ENCODE data around the gene CEACAM19.
"Not testable (repeated sequence)": the region's sequence is repeated elsewhere in the genome, so short reads cannot be mapped to it uniquely, and the experiment has no call there.

CEACAM19 gene

GRCh38 chr19:44703336-44704078 lies 32.2 kb downstream of the CEACAM19 start:
- no peak for DNase-seq

- DNase-seq: no peak
Measured at GRCh38 chr19:44704982-44705381, 33.7 kb downstream of the CEACAM19 start.

DNA sequence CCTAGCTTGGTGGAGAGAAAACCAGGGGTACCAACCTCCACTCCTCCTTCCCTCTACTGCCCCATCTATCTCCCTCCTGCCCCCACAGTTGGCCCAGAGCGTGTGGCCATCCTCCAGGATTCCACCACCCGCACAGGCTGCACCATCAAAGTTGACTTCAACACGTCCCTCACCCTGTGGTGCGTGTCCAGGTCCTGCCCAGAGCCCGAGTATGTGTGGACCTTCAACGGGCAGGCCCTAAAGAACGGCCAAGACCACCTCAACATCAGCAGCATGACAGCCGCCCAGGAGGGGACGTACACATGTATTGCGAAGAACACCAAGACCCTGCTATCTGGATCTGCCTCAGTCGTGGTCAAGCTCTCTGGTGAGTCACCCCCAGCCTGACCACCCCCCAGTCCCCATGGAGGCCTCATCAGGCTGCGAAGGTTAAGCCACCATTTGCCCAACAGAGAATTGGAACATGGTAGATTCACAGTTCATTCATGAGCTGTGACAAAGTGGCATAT lies 34.3 kb downstream of the CEACAM19 start:
- DNase-seq: no peak

- DNase-seq: no peak
Measured at GRCh38 chr19:44706506-44707236, 35.4 kb downstream of the CEACAM19 start.

DNA sequence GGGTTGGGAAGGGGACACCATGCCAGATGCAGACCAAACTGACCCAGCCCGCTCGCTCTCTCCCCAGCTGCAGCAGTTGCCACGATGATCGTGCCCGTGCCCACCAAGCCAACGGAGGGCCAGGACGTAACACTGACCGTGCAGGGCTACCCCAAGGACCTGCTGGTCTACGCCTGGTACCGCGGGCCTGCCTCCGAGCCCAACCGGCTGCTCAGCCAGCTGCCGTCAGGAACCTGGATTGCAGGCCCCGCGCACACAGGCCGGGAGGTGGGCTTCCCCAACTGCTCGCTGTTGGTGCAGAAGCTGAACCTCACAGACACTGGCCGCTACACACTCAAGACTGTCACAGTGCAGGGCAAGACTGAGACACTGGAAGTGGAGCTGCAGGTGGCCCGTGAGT lies 36.5 kb downstream of the CEACAM19 start:
- no peak for DNase-seq

GRCh38 chr19:44708940-44709339 lies 37.7 kb downstream of the CEACAM19 start:
- no peak for DNase-seq

GRCh38 chr19:44709434-44710266 lies 38.4 kb downstream of the CEACAM19 start:
- DNase-seq: not testable (repeated sequence)

DNA sequence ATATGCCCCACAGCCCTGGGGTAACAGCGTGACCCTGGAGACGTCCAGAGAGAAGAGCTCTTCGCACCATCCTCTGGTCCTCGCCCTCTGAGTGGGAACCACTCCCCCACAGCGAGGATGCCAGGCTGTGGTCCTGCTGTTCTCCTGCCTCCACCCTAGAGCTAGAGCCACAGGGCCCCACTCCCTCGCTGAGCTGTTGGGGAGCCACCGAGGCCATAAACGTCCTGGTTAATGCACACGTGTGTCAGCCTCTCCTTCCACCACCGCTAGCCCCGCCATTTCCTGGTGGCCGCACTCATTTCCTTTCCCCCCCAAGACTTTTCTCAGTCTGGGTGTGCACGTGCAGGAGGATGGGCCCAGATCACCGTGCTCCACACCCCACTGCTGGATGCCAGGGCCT lies 39.2 kb downstream of the CEACAM19 start:
- no peak for DNase-seq

DNA sequence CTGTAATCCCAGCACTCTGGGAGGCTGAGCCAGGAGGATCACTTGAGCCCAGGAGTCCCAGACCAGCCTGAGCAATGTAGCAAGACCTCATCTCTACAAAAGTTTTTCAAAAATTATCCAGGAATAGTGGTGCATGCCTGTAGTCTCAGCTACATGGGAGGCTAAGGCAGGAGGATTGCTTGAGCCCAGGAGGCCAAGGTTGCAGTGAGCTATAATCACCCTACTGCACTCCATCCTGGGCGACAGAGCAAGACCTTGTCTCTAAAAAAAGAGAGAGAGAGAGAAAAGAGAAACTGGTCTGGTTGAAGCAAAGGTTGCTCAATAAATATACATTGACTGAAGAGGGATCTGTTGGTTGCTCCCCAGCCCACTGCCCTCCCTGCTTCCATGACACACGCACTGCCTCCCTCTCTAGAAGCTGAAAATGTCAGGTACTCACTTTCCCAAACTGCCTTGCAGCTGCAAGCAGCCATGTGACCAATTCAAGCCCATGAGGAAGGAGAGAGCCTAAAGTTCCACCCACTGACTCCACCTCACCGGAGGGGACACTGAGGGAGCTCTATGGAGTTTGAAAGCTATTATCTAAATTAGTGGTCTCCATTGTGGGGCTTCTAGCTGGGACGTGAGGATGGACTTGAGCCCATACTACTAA lies 41.7 kb downstream of the CEACAM19 start:
- DNase-seq: no peak

DNA sequence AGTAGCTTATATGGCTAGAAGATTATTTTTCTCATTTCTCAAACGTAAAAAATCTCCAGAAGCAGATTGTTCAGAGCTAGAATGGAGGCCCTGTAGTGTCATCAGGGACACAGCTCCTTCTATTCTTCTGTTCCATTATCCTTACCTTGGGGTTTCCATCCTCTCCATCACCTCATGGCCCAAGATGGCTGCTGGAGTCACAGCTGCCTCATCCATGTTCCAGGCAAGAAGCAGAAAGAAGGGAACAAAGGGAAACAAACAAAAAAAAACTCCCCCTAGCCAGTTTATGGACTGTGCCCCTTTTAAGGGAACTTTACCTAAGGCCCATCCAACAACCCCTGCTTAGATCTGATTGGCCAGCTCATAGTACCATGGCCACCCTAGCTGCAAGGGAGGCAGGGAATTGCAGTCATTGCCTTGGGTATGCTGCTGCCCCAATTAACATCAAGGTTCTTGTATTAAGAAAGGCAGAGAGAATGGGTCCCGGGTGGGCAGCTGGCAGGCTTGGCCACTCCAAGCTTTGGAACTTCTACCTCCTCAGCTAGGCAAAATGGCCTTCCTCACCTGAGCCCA lies 43.4 kb downstream of the CEACAM19 start:
- DNase-seq: no peak

DNA sequence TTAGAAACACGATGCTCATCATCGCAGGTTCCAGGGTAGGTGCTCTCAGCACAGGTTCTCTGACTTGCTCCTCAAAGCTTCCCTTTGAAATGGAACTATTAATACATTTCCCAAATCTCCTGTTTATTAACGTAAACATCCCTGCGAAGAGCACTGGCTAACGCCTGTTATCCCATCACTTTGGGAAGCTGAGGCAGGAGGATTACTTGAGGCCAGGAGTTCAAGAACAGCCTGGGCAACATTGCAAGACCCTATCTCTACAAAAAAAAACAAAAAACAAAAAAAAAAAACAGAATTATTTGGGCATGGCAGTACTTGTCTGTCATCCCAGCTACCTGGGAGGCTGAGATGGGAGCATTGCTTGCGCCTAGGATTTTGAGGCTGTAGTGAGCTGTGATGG lies 46.3 kb downstream of the CEACAM19 start:
- no peak for DNase-seq

DNA sequence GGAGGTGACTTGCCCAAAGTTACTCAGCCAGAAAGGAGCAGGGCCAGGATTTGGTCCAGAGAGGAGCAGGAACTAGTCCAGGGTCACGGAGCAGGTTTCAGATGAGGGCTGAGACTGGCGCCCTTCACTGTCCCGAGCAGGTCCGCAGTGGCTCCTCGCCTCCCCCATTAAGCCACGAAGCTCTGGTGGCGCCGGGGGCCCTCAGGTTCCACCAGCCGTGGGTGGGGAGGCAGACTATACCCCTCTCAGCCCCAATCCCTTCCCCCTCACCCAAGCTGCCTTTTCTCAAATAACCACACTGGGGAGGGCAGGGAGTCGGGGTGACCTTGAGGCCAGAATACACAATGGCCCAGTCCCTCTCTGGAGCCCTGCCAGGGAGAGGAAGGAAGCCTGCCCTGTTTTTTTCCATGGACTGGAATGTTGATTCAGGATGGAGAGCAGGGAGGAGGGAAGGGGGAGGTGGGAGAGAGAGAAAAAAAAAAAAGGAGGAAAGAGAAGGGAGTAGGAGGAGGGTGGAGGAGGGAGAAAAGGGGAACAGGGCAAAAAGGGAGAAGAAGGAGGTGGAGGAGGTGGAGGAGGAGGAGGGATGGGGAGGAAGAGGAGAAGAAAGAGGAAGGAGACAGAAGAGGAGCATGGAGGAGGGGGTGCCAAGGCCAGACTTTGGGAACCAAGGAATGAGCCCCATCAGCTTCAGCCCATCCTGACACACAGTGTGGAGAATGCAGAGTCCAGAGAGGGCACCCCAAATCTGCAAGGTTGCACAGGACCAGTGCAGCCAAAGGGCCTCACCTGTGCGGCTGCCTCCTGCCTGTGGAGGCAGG lies 47.4 kb downstream of the CEACAM19 start:
- no peak for DNase-seq

GRCh38 chr19:44719262-44719701 lies 48.0 kb downstream of the CEACAM19 start:
- DNase-seq: no peak

- not testable (repeated sequence) for DNase-seq
Measured at GRCh38 chr19:44720396-44720795, 49.1 kb downstream of the CEACAM19 start.

- DNase-seq: no peak
Measured at GRCh38 chr19:44720945-44721344, 49.7 kb downstream of the CEACAM19 start.

GRCh38 chr19:44721369-44721768 lies 50.1 kb downstream of the CEACAM19 start:
- not testable (repeated sequence) for DNase-seq

DNA sequence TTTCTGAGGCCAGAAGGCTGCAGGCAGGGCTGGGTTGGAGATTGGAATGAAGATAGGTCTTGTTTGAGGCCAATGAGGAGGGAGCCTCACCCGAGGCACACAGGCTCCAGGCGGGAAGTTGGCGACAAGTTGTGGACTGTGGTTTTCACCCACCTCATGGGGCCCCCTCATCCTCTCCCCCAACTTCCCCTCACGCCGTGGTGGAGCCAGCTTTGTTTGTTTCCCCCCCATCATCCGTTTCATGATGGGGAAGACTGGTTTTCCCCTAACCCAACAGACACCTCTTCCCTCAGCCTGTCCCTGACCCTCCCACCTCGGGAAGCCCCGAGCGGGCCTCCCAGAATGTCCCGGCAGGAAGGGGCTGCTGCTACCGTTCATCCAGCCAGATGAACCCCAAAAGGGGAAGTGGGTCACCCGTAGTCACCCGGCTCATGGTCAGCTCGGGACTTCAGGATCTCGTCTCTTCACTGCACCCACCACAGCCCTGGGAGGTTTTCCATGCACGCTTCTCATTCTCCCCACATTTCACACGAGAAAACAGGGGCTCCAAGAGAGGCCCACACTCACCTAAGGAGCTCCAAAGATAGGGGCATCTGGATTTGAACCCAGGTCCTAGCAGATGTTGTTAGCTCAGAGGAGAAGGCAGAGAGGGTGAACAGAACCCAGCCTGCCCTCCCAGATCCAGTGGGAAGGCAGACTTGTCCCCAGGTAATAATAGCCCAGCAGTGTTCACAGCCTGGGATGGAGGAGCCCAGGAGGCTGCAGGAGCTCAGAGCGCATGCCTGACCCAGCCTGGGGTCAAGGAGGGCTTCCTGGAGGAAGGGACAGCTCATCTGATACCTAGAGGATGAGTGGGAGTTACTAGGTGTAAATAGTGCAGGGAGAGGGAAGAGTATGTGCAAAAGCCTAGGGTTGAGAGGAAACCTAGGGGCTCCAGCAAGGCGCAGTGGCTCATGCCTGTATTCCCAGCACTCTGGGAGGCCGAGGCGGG lies 51.1 kb downstream of the CEACAM19 start:
- DNase-seq: no peak

GRCh38 chr19:44723299-44723951 lies 52.1 kb downstream of the CEACAM19 start:
- DNase-seq: no peak

GRCh38 chr19:44723952-44724319 lies 52.7 kb downstream of the CEACAM19 start:
- no peak for DNase-seq

- DNase-seq: no peak
Measured at GRCh38 chr19:44725251-44725650, 54.0 kb downstream of the CEACAM19 start.

Measured in NCI-H1417 treated with DMSO at 0.1 percent for 48 hours (cell line).